HL-60 (cell line): ENCODE data around the gene FCHSD2.
"Not testable (repeated sequence)": the region's sequence is repeated elsewhere in the genome, so short reads cannot be mapped to it uniquely, and the experiment has no call there.

Experiments used
- CTCF ChIP-seq: IDR thresholded peaks from one replicate; pipeline ENCODE4 v1.5.1; 2011; ENCODE audit warnings: low read length, control low read depth, inconsistent platforms; ENCODE audit not compliant: insufficient read depth
- SPI1 ChIP-seq: IDR thresholded peaks from 2 replicates; pipeline ENCODE4 v1.6.1; 2012; ENCODE audit warnings: low read depth, mild to moderate bottlenecking, borderline replicate concordance

- TF ChIP-seq CTCF, SPI1: not testable (repeated sequence)
These were observed 80.2 kb downstream of the FCHSD2 start for GRCh38 chr11:73061857-73062424.
